HepG2 (cell line): ENCODE results near the gene TM4SF18. TPM values are rescaled to one million over a fixed set of nuclear protein-coding genes. Genes with fewer than 3 reads are reported as not detected.

Experiments
- ATAC-seq: fragments of 200-7000 bp; cut with Tn5 transposase; 3 replicates; pipeline ENCODE4 v1.9.1; 2020; ENCODE audit warnings: mild to moderate bottlenecking, moderate library complexity
- BruUV-seq: library from RNA; stranded (reverse); fragments of 400-500 nt; replicated peaks from 2 replicates; lab custom pipeline; 2021; lab: Mats Ljungman, UMichigan
- CTCF ChIA-PET: fragments of 300-600 bp; formaldehyde crosslinking; extraction: SDS; loops from one replicate; lab custom pipeline; 2021; ENCODE audit warnings: low total read pairs, inconsistent platforms, low intra/inter-chr PET ratio; lab: Yijun Ruan, JAX
- POLR2A ChIA-PET: fragments of 350-600 bp; sonication (Branson Sonifier 250); formaldehyde crosslinking; loops from one replicate; lab custom pipeline; 2020; ENCODE audit warnings: antibody characterized with exemption, inconsistent platforms; lab: Yijun Ruan, JAX
- DNase-seq: peaks from one replicate; pipeline ENCODE4 v3.0.0-alpha.2; 2015; ENCODE audit warnings: low spot score
- FAIRE-seq: peaks from 3 replicates; lab custom pipeline; 2011; peaks lifted over from hg19 to GRCh38; lab: Jason Lieb, UNC
- H2AFZ ChIP-seq: one replicate; pipeline ENCODE4 v1.6.1; 2011; ENCODE audit warnings: low read length, inconsistent platforms
- H3K27ac ChIP-seq: fragments of 300-600 bp; 3 replicates; pipeline ENCODE4 v1.8.0; 2011; ENCODE audit warnings: mixed run types, mild to moderate bottlenecking, mixed read lengths, low read length, inconsistent platforms; ENCODE audit not compliant: insufficient read depth; ENCODE audit errors: extremely low read length
- H3K27me3 ChIP-seq, 2 experiments: fragments of 200-600 bp in 1 of 2; 2 replicates in 1 of 2; 3 replicates in 1 of 2; pipeline versions ENCODE4 v1.6.0 to v1.8.0; 2011; ENCODE audit warnings: low read length in 2 of 2, mild to moderate bottlenecking in 2 of 2, moderate library complexity in 2 of 2, inconsistent platforms in 1 of 2; ENCODE audit not compliant: insufficient read depth in 2 of 2, control insufficient read depth in 1 of 2
- H3K36me3 ChIP-seq, 2 experiments: fragments of 200-600 bp in 1 of 2; replicated peaks in 1 of 2; 2 replicates in 1 of 2; 3 replicates in 1 of 2; pipeline versions ENCODE4 v1.5.1 to v1.8.0; 2011; ENCODE audit warnings: low read length in 2 of 2, inconsistent platforms in 1 of 2; ENCODE audit not compliant: insufficient read depth in 2 of 2, control insufficient read depth in 1 of 2
- H3K4me1 ChIP-seq: 2 replicates; pipeline ENCODE4 v1.5.1; 2012; ENCODE audit warnings: low read length, inconsistent platforms; ENCODE audit not compliant: insufficient read depth
- H3K4me2 ChIP-seq: 2 replicates; pipeline ENCODE4 v1.6.0; 2011; ENCODE audit warnings: low read depth, low read length, inconsistent platforms
- H3K4me3 ChIP-seq, 3 experiments: fragments of 200-600 bp in 1 of 3; sonication (generic), shearing (Covaris generic) in 1 of 3; replicated peaks in 1 of 3; 2 replicates each; pipeline ENCODE4 v1.5.1; 2011 to 2016; ENCODE audit warnings: low read length in 3 of 3, inconsistent platforms in 2 of 3, low read depth in 2 of 3, mild to moderate bottlenecking in 2 of 3, control low read depth in 1 of 3, mixed read lengths in 1 of 3; ENCODE audit not compliant: insufficient read depth in 1 of 3
- H3K79me2 ChIP-seq: one replicate; pipeline ENCODE4 v1.6.1; 2011; ENCODE audit warnings: low read length, inconsistent platforms; ENCODE audit not compliant: insufficient read depth
- H3K9ac ChIP-seq: 2 replicates; pipeline ENCODE4 v1.6.0; 2011; ENCODE audit warnings: mild to moderate bottlenecking, low read depth, low read length, inconsistent platforms; ENCODE audit not compliant: insufficient read depth
- H3K9me3 ChIP-seq: 2 replicates; pipeline ENCODE4 v1.5.1; 2012; ENCODE audit warnings: mild to moderate bottlenecking, low read length
- H4K20me1 ChIP-seq: 2 replicates; pipeline ENCODE4 v1.6.0; 2011; ENCODE audit warnings: inconsistent platforms, mild to moderate bottlenecking, low read length, moderate library complexity; ENCODE audit not compliant: insufficient read depth
- EHMT2 ChIP-seq: fragments of 200-600 bp; sonication (generic); IDR thresholded peaks from 2 replicates; pipeline ENCODE4 v1.7.0; 2017; ENCODE audit warnings: antibody characterized with exemption, low read depth, low read length, borderline replicate concordance
- HMG20A ChIP-seq: IDR thresholded peaks from 2 replicates; pipeline ENCODE4 v1.6.1; 2016; ENCODE audit warnings: borderline replicate concordance
- MTA3 ChIP-seq: sonication (generic); formaldehyde crosslinking; IDR thresholded peaks from 2 replicates; pipeline ENCODE4 v1.4.0; 2020; ENCODE audit warnings: missing genetic modification reagents
- ZBTB3 ChIP-seq: sonication (generic); formaldehyde crosslinking; IDR thresholded peaks from 2 replicates; pipeline ENCODE4 v1.4.0; 2020; ENCODE audit warnings: low read depth, mild to moderate bottlenecking, moderate library complexity, missing genetic modification reagents, borderline replicate concordance
- ZFP36L1 ChIP-seq: sonication (generic); formaldehyde crosslinking; IDR thresholded peaks from 2 replicates; pipeline ENCODE4 v1.8.0; 2022; ENCODE audit warnings: mild to moderate bottlenecking, missing genetic modification reagents, moderate library complexity
- ZNF235 ChIP-seq: sonication (generic); formaldehyde crosslinking; IDR thresholded peaks from 2 replicates; pipeline ENCODE4 v1.8.1; 2023; ENCODE audit warnings: mild to moderate bottlenecking, missing genetic modification reagents, borderline replicate concordance
- ZNF558 ChIP-seq: sonication (generic); formaldehyde crosslinking; IDR thresholded peaks from 2 replicates; pipeline ENCODE4 v1.9.0; 2022; ENCODE audit warnings: mild to moderate bottlenecking, missing genetic modification reagents, borderline replicate concordance
- WGBS: methylation state at CpG from one replicate; pipeline ENCODE4 v1.1.6; 2017; ENCODE audit warnings: low lambda C conversion rate; 5-methylcytosine and 5-hydroxymethylcytosine counted together
- in situ Hi-C: cut with HindIII; loops from 2 replicates; pipeline ENCODE4 v1.10.0; 2017; ENCODE audit warnings: low pct_unique_long_range_greater_than_20kb; ENCODE audit not compliant: extremely low pct_ligation_motif_present
- intact Hi-C: fragments of 100-400 bp; cut with micrococcal nuclease; formaldehyde crosslinking; loops from one replicate; pipeline ENCODE4 v1.10.0; 2022; ENCODE audit not compliant: unreplicated experiment
- polyA plus RNA-seq, 8 experiments: library from polyadenylated mRNA; depleted of rRNA in 3 of 8; stranded (reverse) in 7 of 8; unstranded in 1 of 8; fragments of >200 nt; fragmentation: Illumina TruSeq in 4 of 8; extraction: Trizol in 4 of 8; gene quantifications; 2 replicates each; pipeline versions ENCODE4 v1.2.1 to v1.2.3, GENCODE V29; 2011 to 2016; ENCODE audit warnings: low read depth in 4 of 8, missing spikeins in 1 of 8, mixed read lengths in 1 of 8; ENCODE audit not compliant: insufficient read depth in 1 of 8
- total RNA-seq, 5 experiments: library from RNA; depleted of rRNA; stranded (reverse); fragments of >200 nt; fragmentation: Illumina TruSeq; extraction: Trizol; gene quantifications; 2 replicates each; pipeline ENCODE4 v1.2.3, GENCODE V29; 2016; ENCODE audit warnings: low read depth in 1 of 5
- TF ChIP-seq, protein P1 (sequence below): sonication (generic); formaldehyde crosslinking; IDR thresholded peaks from 2 replicates; pipeline ENCODE4 v1.8.0; 2022; ENCODE audit warnings: mild to moderate bottlenecking, missing genetic modification reagents; ENCODE audit not compliant: insufficient replicate concordance
- TF ChIP-seq, protein P2 (sequence below): sonication (generic); formaldehyde crosslinking; IDR thresholded peaks from 2 replicates; pipeline ENCODE4 v1.4.0; 2020; ENCODE audit warnings: mild to moderate bottlenecking, missing genetic modification reagents
- TF ChIP-seq, protein P3 (sequence below): sonication (generic); formaldehyde crosslinking; IDR thresholded peaks from 2 replicates; pipeline ENCODE4 v1.4.0; 2020; ENCODE audit warnings: missing genetic modification reagents
- TF ChIP-seq, protein P4 (sequence below): sonication (generic); formaldehyde crosslinking; IDR thresholded peaks from 2 replicates; pipeline ENCODE4 v1.5.1; 2020; ENCODE audit warnings: missing genetic modification reagents, mild to moderate bottlenecking, borderline replicate concordance
- TF ChIP-seq, protein P5 (sequence below): sonication (generic); formaldehyde crosslinking; IDR thresholded peaks from 2 replicates; pipeline ENCODE4 v1.8.1; 2023; ENCODE audit warnings: missing genetic modification reagents, mild to moderate bottlenecking, borderline replicate concordance

TM4SF18 gene
- total and polyA plus RNA-seq, 2 of the 13 experiments (the other 11 are each of a cell fraction or from before 2014, with no cell fraction given): 0.15 TPM; not detected in 1

DNA sequence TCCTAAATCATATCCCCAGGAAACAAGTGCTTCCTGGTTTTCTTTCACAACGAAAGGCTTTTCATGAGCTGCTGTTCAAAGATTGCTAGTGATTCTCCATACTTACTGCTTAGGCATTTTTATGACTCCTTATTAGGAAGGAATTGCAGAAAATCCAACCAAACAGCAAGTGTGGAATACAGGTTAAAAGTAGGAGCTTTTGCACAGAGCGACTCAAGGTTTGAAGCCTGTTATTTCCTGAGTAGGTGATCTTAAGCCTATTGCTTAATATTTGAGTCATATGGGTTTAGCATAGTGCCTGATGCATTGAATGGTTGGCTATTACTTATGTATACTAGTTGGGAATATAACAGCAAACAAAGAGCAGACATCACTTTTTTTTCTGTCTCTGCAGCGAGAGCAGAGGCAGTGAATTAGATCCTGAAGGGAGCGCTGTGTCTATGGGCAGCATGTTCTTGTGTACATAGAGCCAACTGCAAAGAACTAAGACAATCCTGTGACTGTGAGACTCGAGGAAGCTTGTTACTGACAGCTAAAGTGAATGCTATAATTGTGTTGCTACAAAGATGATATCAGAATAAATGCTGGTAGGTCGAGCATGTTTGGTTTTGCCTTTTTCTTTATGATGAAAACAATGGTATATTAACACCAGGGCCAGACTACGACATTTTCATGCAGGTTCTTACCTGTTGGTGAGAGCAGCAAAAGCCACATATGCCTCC lies 37.7 kb upstream of the TM4SF18 start (continued):
- TF ChIP-seq, protein P1, sequence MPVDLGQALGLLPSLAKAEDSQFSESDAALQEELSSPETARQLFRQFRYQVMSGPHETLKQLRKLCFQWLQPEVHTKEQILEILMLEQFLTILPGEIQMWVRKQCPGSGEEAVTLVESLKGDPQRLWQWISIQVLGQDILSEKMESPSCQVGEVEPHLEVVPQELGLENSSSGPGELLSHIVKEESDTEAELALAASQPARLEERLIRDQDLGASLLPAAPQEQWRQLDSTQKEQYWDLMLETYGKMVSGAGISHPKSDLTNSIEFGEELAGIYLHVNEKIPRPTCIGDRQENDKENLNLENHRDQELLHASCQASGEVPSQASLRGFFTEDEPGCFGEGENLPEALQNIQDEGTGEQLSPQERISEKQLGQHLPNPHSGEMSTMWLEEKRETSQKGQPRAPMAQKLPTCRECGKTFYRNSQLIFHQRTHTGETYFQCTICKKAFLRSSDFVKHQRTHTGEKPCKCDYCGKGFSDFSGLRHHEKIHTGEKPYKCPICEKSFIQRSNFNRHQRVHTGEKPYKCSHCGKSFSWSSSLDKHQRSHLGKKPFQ (CRISPR knock-in tag): no peak
- TF ChIP-seq EHMT2 (no peak), HMG20A (CRISPR knock-in tag) (no peak), MTA3 (CRISPR knock-in tag) (no peak)
- TF ChIP-seq, protein P2, sequence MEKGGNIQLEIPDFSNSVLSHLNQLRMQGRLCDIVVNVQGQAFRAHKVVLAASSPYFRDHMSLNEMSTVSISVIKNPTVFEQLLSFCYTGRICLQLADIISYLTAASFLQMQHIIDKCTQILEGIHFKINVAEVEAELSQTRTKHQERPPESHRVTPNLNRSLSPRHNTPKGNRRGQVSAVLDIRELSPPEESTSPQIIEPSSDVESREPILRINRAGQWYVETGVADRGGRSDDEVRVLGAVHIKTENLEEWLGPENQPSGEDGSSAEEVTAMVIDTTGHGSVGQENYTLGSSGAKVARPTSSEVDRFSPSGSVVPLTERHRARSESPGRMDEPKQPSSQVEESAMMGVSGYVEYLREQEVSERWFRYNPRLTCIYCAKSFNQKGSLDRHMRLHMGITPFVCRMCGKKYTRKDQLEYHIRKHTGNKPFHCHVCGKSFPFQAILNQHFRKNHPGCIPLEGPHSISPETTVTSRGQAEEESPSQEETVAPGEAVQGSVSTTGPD: no peak

DNA sequence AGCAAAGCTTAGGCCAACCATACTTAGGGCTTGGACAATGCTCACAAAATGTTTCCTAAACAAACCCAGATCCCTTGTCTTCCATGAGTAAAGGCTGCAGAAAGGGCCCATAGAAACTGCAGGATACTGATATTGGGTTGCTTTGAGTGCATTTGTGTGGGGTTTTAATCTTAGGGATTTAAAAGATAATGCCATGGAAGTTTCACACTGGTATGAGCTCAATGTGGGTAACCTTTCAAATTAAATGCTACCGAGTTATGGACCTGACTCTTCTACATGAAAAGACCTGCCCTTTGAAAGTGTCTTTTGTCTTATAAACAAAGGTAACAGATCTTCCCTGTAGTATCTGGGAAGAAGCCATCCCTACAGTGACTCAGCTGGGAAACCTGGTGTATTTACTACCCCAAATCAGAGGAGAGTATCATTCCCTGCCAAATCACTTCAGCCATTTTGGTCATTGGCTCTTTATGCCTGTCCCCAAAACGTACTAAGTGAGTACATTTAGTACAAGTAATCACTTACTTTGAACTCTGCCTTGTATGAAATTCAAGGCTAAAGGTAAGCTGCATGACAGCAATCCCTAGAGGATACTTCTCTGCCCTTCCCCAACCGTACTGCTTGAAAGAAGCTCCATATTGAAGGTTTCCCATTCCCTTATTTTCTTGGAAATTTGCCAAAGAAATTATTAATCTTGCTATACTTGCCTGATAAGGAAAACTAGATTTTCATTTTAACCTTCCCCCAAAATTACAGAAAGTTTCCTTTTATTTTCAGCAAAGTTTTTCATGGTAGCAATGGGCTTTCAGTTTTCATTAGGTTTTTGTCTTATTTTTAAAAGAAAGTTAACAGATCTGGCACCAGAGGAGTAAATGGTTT lies 36.8 kb upstream of the TM4SF18 start:
- ChIA-PET POLR2A (interaction anchor here (0.7 to 10.4 kb wide), 12 partner anchors 8 to 288 kb away, joined by 3 to 265 read pairs (median 4); partner anchors contain the start of genes CP and WWTR1), CTCF (no interaction called here)
- in situ Hi-C loops: no loop called here
- H3K27ac ChIP-seq: peak overlapping the region; percentile 92
- intact Hi-C loops: loop anchor here (1.0 to 5.0 kb wide), 4 partner anchors 7 to 112 kb away; partner anchors contain the start of gene TM4SF1
- H2AFZ ChIP-seq: no peak overlapping the region
- 0 out of 2 replicates have a peak, but pooled peaks cover 4% of the 10 kb centered on the region for H4K20me1 ChIP-seq
- peaks cover 7 to 39% of the 10 kb centered on the region in 2 experiments for H3K36me3 ChIP-seq
- H3K79me2 ChIP-seq: peaks cover 41% of the 10 kb centered on the region
- H3K9me3 ChIP-seq: no peaks in the 10 kb centered on the region
- H3K27me3 ChIP-seq: no peaks in the 10 kb centered on the region
- peak overlapping the region; percentile 96 for H3K4me2 ChIP-seq
- 28% methylated on average over 3 of the region's 3 CpGs for WGBS
- DNase-seq: no peak
- peak overlapping the region; percentile 61 for H3K9ac ChIP-seq
- BruUV-seq: no TSS peak
- H3K4me1 ChIP-seq: peaks cover 95% of the 10 kb centered on the region
- H3K4me3 ChIP-seq: peak overlapping the region; percentile 14 to 39 (median 22); a peak in 3 of 6 replicates
- FAIRE-seq: no peak
- ATAC-seq: no peak
- TF ChIP-seq, protein P3, sequence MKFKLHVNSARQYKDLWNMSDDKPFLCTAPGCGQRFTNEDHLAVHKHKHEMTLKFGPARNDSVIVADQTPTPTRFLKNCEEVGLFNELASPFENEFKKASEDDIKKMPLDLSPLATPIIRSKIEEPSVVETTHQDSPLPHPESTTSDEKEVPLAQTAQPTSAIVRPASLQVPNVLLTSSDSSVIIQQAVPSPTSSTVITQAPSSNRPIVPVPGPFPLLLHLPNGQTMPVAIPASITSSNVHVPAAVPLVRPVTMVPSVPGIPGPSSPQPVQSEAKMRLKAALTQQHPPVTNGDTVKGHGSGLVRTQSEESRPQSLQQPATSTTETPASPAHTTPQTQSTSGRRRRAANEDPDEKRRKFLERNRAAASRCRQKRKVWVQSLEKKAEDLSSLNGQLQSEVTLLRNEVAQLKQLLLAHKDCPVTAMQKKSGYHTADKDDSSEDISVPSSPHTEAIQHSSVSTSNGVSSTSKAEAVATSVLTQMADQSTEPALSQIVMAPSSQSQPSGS: no peak
- no peak for TF ChIP-seq ZNF235 (CRISPR knock-in tag)
- TF ChIP-seq, protein P4, sequence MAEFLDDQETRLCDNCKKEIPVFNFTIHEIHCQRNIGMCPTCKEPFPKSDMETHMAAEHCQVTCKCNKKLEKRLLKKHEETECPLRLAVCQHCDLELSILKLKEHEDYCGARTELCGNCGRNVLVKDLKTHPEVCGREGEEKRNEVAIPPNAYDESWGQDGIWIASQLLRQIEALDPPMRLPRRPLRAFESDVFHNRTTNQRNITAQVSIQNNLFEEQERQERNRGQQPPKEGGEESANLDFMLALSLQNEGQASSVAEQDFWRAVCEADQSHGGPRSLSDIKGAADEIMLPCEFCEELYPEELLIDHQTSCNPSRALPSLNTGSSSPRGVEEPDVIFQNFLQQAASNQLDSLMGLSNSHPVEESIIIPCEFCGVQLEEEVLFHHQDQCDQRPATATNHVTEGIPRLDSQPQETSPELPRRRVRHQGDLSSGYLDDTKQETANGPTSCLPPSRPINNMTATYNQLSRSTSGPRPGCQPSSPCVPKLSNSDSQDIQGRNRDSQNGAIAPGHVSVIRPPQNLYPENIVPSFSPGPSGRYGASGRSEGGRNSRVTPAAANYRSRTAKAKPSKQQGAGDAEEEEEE (CRISPR knock-in tag): no peak
- TF ChIP-seq, protein P5, sequence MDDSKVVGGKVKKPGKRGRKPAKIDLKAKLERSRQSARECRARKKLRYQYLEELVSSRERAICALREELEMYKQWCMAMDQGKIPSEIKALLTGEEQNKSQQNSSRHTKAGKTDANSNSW (CRISPR knock-in tag): no peak
- no peak for TF ChIP-seq ZBTB3 (CRISPR knock-in tag)
- peak; percentile 45; the same call in 1 of the 2 replicates for TF ChIP-seq ZFP36L1
- no peak for TF ChIP-seq ZNF558
